Right atrium auricular region (tissue), 2 donors: ENCODE results near the gene WDR64. TPM values are rescaled to one million over a fixed set of nuclear protein-coding genes. Genes with fewer than 3 reads are reported as not detected.
"Not testable (repeated sequence)": the region's sequence is repeated elsewhere in the genome, so short reads cannot be mapped to it uniquely, and the experiment has no call there.

Source experiments
- DNase-seq: peaks from one replicate; pipeline ENCODE4 v3.0.0-alpha.2; 2019; ENCODE audit warnings: low spot score
- H3K27ac ChIP-seq, 2 donors: fragments of 200-600 bp; sonication (generic); 1 replicate in 1 of 2; 2 replicates in 1 of 2; pipeline ENCODE4 v1.5.1; 2016 to 2019
- H3K27me3 ChIP-seq, 2 donors: fragments of 200-600 bp; sonication (generic); one replicate each; pipeline versions ENCODE4 v1.5.1 to v1.6.0; 2017 to 2019
- H3K36me3 ChIP-seq: fragments of 200-600 bp; sonication (generic); one replicate; pipeline ENCODE4 v1.5.1; 2016
- H3K4me1 ChIP-seq, 2 donors: fragments of 200-600 bp; sonication (generic); one replicate each; pipeline versions ENCODE4 v1.5.1 to v1.6.0; 2017 to 2019
- H3K4me3 ChIP-seq, 2 donors: fragments of 200-600 bp; sonication (generic); 1 replicate in 1 of 2; 2 replicates in 1 of 2; pipeline ENCODE4 v1.5.1; 2017 to 2019; ENCODE audit warnings: mild to moderate bottlenecking in 1 of 2, moderate library complexity in 1 of 2
- H3K9me3 ChIP-seq, 2 donors: fragments of 200-600 bp; sonication (generic); one replicate each; pipeline ENCODE4 v1.5.1; 2019
- CTCF ChIP-seq, 2 donors: fragments of 200-600 bp; sonication (generic); IDR thresholded peaks; one replicate each; pipeline ENCODE4 v1.5.1; 2019; ENCODE audit warnings: antibody characterized with exemption in 2 of 2
- total RNA-seq, 2 donors: library from RNA; depleted of rRNA; stranded (reverse); fragments of >200 nt; gene quantifications; one replicate each; pipeline ENCODE4 v1.1.0, GENCODE V29; 2016

WDR64 gene
- total RNA-seq, 2 donors from 2014 or later = not detected

DNA sequence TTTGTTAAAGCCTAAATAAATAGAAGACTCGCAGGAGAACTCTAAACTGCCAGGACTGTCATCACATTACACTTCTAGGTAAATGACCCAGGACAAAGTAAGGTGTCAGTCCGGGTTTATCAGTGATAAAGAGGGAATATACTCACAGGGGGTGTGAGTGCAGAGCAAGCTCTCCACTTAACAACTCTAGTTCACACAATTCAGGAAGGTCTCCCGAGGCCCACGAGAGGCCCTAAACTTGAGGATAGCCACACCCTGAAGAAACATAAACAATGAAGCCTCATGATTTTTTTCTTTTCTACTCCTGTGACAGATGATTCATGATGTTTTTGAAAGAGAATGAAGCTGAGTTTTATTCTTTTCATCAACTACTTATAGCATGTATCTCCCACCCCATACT, 130.3 kb downstream of the WDR64 start:
- Histone ChIP-seq H3K36me3 (no peaks in the 10 kb centered on the region), H3K27me3 (no peaks in the 10 kb centered on the region), H3K4me1 (no peaks in the 10 kb centered on the region), H3K9me3 (no peaks in the 10 kb centered on the region), H3K4me3 (no peak overlapping the region), H3K27ac (no peak overlapping the region)
- TF ChIP-seq CTCF (IDR thresholded peaks at IDR 0.05) = no peak
- no peak for DNase-seq

- no peak for TF ChIP-seq CTCF (IDR thresholded peaks at IDR 0.05)
- Histone ChIP-seq H3K36me3 (no peaks in the 10 kb centered on the region), H3K4me1 (no peaks in the 10 kb centered on the region)
These were observed 135.6 kb downstream of the WDR64 start for GRCh38 chr1:241787691-241788090.

GRCh38 chr1:241789061-241789460, 137.0 kb downstream of the WDR64 start:
- H3K36me3 ChIP-seq = no peaks in the 10 kb centered on the region
- no peaks in the 10 kb centered on the region for H3K9me3 ChIP-seq
- no peaks in the 10 kb centered on the region for H3K27me3 ChIP-seq
- no peak for DNase-seq
- no peak overlapping the region for H3K27ac ChIP-seq
- no peak for TF ChIP-seq CTCF (IDR thresholded peaks at IDR 0.05)
- H3K4me3 ChIP-seq = no peak overlapping the region
- no peaks in the 10 kb centered on the region for H3K4me1 ChIP-seq

More at GRCh38 chr1:241787691-241788090, 135.6 kb downstream of the WDR64 start:
- no peaks in the 10 kb centered on the region for H3K27me3 ChIP-seq
- no peak overlapping the region for H3K4me3 ChIP-seq
- H3K27ac ChIP-seq = no peak overlapping the region
- no peak for DNase-seq
- H3K9me3 ChIP-seq = no peaks in the 10 kb centered on the region

GRCh38 chr1:241799416-241799815, 147.3 kb downstream of the WDR64 start:
- H3K4me3 ChIP-seq = no peak overlapping the region
- H3K27me3 ChIP-seq = no peaks in the 10 kb centered on the region
- no peak for TF ChIP-seq CTCF (IDR thresholded peaks at IDR 0.05)
- H3K9me3 ChIP-seq = no peaks in the 10 kb centered on the region
- H3K4me1 ChIP-seq = no peaks in the 10 kb centered on the region
- no peak for DNase-seq
- no peaks in the 10 kb centered on the region for H3K36me3 ChIP-seq
- H3K27ac ChIP-seq = no peak overlapping the region

DNA sequence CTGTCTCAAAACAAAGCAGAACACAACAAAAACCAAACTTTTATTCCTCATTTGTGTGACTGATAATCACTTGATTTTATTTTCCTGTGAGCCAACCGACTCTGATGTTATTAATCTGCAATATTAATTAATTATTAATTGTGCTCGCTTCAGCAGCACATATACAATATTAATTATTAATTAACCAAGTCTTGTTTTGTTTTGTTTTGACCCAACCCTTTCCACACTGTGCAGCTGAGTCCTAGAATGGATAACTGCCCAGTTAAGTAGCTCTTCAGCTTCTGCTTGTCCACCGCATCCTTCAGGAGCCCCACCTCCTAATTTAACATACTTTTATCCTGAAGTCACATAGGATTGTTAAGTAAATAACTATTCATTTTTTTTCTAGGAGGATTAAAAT, 148.6 kb downstream of the WDR64 start:
- H3K4me3 ChIP-seq = no peak overlapping the region
- H3K9me3 ChIP-seq = no peaks in the 10 kb centered on the region
- H3K4me1 ChIP-seq = no peaks in the 10 kb centered on the region
- no peaks in the 10 kb centered on the region for H3K36me3 ChIP-seq
- DNase-seq = no peak
- H3K27ac ChIP-seq = no peak overlapping the region
- no peaks in the 10 kb centered on the region for H3K27me3 ChIP-seq
- TF ChIP-seq CTCF (IDR thresholded peaks at IDR 0.05) = no peak

GRCh38 chr1:241802863-241803262, 150.8 kb downstream of the WDR64 start:
- no peak for DNase-seq
- no peak overlapping the region for H3K4me3 ChIP-seq
- H3K4me1 ChIP-seq = no peaks in the 10 kb centered on the region
- no peaks in the 10 kb centered on the region for H3K36me3 ChIP-seq
- H3K9me3 ChIP-seq = no peaks in the 10 kb centered on the region
- no peak for TF ChIP-seq CTCF (IDR thresholded peaks at IDR 0.05)
- H3K27ac ChIP-seq = no peak overlapping the region
- H3K27me3 ChIP-seq = no peaks in the 10 kb centered on the region

DNA sequence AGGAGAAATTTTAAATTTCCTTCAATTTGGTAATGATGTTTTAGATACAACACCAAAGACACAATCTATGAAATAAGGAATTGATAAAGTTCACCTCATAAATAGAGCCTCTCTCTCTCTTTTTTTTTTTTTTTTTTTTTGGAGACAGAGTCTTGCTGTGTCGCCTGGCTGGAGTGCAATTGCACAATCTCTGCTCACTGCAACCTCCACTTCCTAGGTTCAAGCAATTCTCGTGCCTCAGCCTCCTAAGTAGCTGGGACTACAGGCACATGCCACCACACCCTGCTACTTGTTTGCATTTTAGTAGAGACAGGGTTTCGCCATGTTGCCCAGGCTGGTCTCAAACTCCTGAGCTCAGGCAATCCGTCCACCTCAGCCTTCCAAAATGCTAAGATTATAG, 152.6 kb downstream of the WDR64 start:
- not testable (repeated sequence) for H3K4me1 ChIP-seq, H3K4me3 ChIP-seq, H3K27ac ChIP-seq, DNase-seq, H3K9me3 ChIP-seq, H3K36me3 ChIP-seq, H3K27me3 ChIP-seq
